NCI-H2227 treated with DMSO at 0.1 percent for 48 hours (cell line): ENCODE data around the gene KIAA1328.
"Not testable (repeated sequence)": the region's sequence is repeated elsewhere in the genome, so short reads cannot be mapped to it uniquely, and the experiment has no call there.

Experiments used
- DNase-seq: peaks from one replicate; lab custom pipeline; 2025; lab: John Stamatoyannopoulos, UW

Gene KIAA1328

GRCh38 chr18:36887864-36888263, 58.9 kb downstream of the KIAA1328 start:
- no peak for DNase-seq

DNA sequence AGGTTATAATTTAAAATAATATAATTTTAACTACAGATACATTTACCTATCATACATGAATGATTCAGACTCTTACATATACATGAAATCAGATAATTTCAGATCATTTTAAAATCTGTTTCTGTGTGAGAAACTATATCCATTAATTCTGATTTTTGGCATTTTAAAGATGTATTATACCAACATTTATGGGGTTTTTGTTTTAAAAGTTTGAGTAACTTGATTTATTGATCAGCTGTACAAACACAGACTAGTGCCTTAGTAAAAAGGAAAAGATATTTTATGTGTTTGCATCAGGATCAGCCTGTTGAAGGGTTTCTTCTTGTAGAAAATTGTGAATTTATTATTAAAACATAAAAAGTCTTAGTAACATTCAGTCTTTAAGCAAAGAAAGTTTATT, 59.9 kb downstream of the KIAA1328 start:
- no peak for DNase-seq

DNA sequence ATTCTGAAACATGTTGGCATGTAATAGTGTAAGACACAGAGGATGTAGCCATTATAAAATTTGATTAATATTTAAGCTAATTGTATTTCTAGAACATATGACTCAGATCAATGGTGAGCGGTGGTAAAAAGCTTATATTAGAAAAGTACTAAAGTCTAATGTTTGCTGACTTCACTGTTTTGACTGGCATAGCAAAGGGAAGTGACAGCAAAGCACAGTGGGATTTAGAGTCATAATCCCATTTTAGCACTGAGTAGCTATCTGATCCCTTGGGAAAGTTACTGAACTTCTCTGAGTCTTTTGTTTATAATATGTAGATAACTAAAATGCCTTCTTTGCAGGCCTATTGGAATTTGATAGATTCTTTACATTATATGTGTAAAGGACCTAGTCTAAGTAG, 60.4 kb downstream of the KIAA1328 start:
- DNase-seq = no peak

- DNase-seq = no peak
These were observed 60.8 kb downstream of the KIAA1328 start for GRCh38 chr18:36889742-36890141.

DNA sequence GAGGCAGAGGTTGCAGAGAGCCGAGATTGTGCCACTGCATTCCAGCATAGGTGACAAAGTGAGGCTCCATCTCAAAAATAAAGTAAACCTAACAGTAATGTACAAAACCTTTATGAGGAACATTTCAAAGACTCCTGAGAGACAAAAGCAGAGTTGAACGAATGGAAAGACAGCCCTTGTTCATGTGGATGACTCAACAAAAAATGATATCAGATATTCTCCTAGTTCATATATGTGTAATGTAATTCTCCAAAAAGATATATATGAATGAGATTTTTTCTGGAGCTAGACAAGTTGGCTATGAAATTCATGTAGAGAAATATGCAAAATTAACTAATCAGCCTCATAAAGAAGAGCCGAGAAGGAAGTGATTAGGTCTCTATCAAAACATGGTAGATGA, 61.7 kb downstream of the KIAA1328 start:
- DNase-seq = no peak

- DNase-seq = no peak
These were observed 64.3 kb downstream of the KIAA1328 start for GRCh38 chr18:36893227-36893626.

DNA sequence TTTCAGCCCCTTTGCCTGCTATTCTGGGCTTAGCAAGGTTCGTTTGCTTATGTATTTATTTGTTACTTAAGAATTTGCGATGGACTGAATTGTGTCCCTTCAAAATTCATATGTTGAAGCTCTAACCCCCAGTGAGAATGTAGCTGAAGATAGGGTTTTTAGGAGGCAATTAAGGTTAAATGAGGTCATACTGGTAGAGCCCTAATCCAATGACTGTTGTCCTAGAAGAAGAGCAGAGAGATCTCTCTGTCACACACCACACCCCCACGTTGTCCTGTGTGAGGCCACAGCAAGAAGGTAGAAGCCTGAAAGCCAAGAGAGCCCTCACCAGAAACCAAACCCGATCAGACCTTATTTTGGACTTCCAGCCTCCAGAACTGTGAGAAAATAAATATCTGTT, 66.7 kb downstream of the KIAA1328 start:
- DNase-seq = no peak

- DNase-seq = no peak
These were observed 68.3 kb downstream of the KIAA1328 start for GRCh38 chr18:36897253-36897652.

DNA sequence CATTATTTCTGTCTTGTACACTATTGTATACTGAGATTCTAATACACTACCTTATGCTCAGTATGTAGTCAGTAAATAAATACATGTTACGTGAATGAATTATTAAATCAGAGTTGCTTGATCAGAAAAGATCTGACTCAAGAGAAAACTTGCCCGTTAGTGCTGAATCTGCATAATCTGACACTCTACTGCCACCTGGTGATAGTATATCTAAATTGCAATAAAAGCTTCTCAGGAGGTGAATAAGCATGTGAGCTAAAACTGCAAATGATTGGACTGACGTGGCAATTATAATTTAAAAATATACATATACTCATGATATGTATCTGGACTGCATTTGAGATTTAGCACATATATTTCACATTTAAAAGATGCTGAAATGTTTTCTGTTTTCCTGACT, 70.4 kb downstream of the KIAA1328 start:
- DNase-seq = no peak

GRCh38 chr18:36900466-36900865, 71.5 kb downstream of the KIAA1328 start:
- DNase-seq = no peak

DNA sequence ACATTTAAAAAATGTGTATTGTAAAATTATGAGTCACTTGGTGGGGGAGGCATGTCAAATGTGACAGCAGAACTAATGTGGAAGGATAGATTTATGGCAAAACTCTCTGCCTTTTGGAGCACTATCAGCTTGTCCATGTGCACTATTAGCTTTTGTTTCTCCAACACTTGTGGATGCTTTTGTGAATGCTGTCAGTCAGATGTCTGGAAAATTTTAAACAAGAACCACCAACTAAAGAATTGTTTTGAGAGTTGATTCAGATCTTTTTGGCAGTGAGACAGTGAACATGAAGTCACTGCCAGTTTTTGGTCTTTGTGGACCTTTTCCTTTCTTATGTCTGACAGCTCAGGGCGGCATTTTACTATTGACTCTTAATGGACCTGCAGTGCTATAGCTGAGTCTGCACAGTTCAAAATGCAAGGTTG, 72.4 kb downstream of the KIAA1328 start:
- DNase-seq = no peak

GRCh38 chr18:36903215-36903928, 74.4 kb downstream of the KIAA1328 start:
- no peak for DNase-seq

DNA sequence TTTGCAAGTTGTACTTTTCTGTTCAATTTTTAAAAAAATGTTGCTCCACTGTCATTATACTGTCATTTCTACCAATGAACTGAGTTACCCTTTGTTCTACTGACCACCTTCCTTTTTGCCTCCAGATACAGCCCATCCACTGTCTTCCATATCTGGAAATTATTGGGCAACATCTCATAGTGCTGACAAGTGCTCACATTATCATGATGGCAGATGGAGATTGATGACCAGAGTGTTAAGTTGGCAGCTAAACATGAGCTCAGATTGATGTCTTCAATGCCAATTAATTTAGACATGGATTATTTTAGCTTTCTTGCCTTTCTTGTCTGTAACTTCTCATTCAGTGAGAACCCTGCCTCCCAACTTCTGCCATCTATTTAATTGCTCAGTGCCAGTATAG, 76.6 kb downstream of the KIAA1328 start:
- no peak for DNase-seq

DNA sequence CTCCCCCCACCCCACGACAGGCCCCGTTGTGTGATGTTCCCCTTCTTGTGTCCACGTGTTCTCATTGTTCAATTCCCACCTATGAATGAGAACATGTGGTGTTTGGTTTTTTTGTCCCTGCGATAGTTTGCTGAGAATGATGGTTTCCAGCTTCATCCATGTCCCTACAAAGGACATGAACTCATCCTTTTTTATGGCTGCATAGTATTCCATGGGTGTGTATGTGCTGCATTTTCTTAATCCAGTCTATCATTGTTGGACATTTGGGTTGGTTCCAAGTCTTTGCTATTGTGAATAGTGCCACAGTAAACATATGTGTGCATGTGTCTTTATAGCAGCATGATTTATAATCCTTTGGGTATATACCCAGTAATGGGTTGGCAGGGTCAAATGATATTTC, 80.4 kb downstream of the KIAA1328 start:
- not testable (repeated sequence) for DNase-seq

- no peak for DNase-seq
These were observed 84.0 kb downstream of the KIAA1328 start for GRCh38 chr18:36912887-36913286.

DNA sequence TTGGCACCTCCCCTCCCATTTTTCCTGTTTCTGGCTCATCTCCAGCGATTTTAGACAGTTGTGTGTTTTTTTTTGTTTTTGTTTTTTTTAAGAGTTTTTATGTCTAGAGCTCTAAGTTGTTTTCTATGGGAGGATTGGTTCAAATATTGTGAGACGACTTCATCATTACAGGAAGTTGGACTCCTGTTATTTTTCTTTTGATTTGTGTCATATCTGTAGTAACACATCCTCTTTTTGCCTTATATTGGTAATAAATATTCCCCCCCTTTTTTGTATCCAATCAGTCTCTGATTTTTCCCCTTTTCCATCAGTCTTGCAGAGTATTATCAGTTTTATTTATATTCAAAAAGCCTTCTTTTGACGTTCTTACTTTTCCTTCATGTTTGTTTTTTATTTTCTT, 89.0 kb downstream of the KIAA1328 start:
- no peak for DNase-seq

GRCh38 chr18:36929601-36930000, 100.7 kb downstream of the KIAA1328 start:
- no peak for DNase-seq

GRCh38 chr18:36931106-36931505, 102.2 kb downstream of the KIAA1328 start:
- DNase-seq = no peak

DNA sequence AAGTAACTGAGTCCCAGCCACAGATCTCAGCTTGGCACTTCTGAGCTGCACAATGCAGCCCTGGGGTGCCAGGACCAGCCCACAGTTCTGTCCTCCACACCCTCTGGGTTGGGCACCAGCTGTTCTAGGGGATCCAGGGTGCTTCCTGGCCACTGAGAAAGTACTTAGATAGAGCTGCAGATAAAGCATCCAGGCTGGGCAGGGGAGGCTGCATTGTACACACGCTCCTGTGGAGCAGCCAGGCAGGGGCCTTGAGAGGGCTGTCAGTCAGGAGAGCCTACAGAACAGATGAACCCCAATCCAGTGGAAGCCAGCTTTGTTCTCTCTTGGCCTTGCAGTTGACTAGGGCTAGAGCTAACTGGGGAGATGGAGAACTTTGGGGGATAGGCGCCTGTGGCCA, 104.6 kb downstream of the KIAA1328 start:
- no peak for DNase-seq

- DNase-seq = no peak
These were observed 106.0 kb downstream of the KIAA1328 start for GRCh38 chr18:36934884-36935283.

DNA sequence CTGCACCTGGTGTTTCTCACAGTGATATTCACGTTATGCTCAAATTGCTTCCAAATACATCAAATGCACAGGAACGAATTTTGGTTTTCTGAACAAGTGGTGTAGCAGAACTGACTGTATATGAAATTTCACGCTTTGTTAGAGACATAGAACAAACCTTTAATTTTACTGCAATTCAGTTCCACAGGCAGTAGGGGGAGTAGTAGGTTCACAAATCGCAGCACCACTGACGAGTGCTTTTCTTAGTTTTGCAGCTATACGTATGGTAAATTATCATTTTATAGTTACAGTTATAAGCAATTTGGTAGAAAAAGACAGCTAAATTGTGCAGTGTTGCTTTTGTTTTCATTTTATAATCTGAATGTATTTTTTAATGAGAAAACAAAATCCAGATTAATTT, 113.3 kb downstream of the KIAA1328 start:
- peak; percentile 27 for DNase-seq

- no peak for DNase-seq
These were observed 119.0 kb downstream of the KIAA1328 start for GRCh38 chr18:36947820-36948348.

GRCh38 chr18:36950282-36950681, 121.4 kb downstream of the KIAA1328 start:
- DNase-seq = no peak

DNA sequence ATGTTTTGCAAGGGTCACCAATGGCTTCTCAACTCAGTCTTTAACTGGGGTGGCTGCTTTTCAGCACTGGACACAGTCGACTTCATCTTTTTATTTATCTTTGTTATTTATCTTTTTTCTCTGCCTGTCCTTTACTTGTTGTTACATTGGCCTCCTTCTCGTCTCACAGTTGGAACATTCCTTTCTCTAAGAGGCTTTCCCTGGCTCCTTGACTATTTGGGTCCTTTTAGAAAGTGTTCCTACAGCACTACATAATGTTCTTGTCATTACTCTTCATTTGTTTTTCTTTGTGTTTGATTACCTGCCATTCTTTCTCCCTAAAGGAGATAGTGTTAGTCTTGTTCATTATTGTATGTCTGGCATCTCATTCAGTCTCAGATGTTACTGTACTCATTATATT, 122.0 kb downstream of the KIAA1328 start:
- DNase-seq = no peak
